ENCODE data around the gene SPAG17. TPM values are rescaled to one million over a fixed set of nuclear protein-coding genes. Genes with fewer than 3 reads are reported as not detected.

The SPAG17 gene
- total RNA-seq, 2 experiments from 2014 or later, result not detected

DNA sequence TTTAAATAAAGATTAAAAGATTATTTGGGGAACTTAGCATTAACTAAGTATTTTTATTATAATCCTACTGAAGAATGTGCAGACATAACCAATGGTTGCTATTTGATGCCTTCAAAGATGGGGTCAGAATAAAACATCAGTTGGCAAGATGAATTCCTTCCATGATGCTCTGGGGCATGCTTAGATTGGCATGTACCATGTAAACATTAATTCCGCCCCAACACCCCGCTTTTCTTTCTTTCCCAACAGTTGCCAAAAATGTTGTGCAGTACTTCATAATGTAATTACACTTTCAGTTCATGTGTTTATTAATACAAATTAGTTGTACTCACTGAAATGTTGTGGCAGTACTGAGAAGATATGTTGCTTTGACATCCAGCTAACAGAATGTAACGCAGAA, 82.6 kb downstream of the SPAG17 start:
- no peak overlapping the region for H3K4me2 ChIP-seq (ENCODE audit: low read length)
- no peak for TF ChIP-seq EZH2phosphoT487 (IDR thresholded peaks at IDR 0.05; ENCODE audit: borderline replicate concordance, low read depth, low read length)
- TF ChIP-seq, protein P1, sequence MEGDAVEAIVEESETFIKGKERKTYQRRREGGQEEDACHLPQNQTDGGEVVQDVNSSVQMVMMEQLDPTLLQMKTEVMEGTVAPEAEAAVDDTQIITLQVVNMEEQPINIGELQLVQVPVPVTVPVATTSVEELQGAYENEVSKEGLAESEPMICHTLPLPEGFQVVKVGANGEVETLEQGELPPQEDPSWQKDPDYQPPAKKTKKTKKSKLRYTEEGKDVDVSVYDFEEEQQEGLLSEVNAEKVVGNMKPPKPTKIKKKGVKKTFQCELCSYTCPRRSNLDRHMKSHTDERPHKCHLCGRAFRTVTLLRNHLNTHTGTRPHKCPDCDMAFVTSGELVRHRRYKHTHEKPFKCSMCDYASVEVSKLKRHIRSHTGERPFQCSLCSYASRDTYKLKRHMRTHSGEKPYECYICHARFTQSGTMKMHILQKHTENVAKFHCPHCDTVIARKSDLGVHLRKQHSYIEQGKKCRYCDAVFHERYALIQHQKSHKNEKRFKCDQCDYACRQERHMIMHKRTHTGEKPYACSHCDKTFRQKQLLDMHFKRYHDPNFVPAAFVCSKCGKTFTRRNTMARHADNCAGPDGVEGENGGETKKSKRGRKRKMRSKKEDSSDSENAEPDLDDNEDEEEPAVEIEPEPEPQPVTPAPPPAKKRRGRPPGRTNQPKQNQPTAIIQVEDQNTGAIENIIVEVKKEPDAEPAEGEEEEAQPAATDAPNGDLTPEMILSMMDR (conservative IDR thresholded peaks at IDR 0.05; ENCODE audit: low read length), result no peak
- H3K79me2 ChIP-seq (ENCODE audit: insufficient read depth, low read depth, low read length), result no peaks in the 10 kb centered on the region
- intact Hi-C loops (cut with micrococcal nuclease; ENCODE audit: unreplicated experiment), result no loop called here
- H3K36me3 ChIP-seq (ENCODE audit: insufficient read depth, low read length), result no peaks in the 10 kb centered on the region
- H3K4me3 ChIP-seq (ENCODE audit: low read depth, low read length, poor library complexity, severe bottlenecking), result no peak overlapping the region
- H4K20me1 ChIP-seq (ENCODE audit: insufficient read depth, low read length), result no peaks in the 10 kb centered on the region
- H2AFZ ChIP-seq (ENCODE audit: low read length), result no peak overlapping the region
- no peaks in the 10 kb centered on the region for H3K9me3 ChIP-seq (ENCODE audit: low read length)
- H3K4me1 ChIP-seq (ENCODE audit: insufficient read depth, low read length, poor library complexity, severe bottlenecking), result no peaks in the 10 kb centered on the region
- ChIA-PET CTCF (ENCODE audit: unreplicated experiment) (no interaction called here), POLR2A (no interaction called here)
- no peak overlapping the region for H3K27ac ChIP-seq (ENCODE audit: low read depth, low read length, poor library complexity, severe bottlenecking)
- DNase-seq (ENCODE audit: low spot score), result no peak
- H3K9me2 ChIP-seq (ENCODE audit: insufficient read depth, low read length), result no peaks in the 10 kb centered on the region
- BruUV-seq (replicated peaks), result no TSS peak

DNA sequence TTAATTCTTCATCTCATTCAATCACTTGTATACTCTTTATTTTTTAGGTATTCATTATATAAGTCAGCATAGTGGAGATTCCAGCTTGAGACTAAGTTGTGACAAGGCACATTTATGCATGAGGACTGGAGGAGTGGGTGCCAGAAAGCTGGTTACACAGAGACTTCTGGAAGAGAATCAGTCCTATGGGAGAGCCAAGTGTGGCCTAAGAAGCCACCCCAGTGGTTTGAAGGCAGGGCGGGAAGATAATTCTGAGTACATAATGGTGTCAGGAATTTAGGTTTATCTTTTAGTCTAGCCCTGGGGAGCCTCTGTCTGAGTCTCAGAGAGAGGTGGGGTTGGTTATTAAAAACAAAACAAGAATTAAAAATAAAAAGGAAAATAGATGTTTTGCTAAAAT, 83.0 kb downstream of the SPAG17 start:
- no peaks in the 10 kb centered on the region for H3K79me2 ChIP-seq (ENCODE audit: insufficient read depth, low read depth, low read length)
- no peaks in the 10 kb centered on the region for H3K9me2 ChIP-seq (ENCODE audit: insufficient read depth, low read length)
- H3K4me3 ChIP-seq (ENCODE audit: low read depth, low read length, poor library complexity, severe bottlenecking), result no peak overlapping the region
- no peak overlapping the region for H2AFZ ChIP-seq (ENCODE audit: low read length)
- no peak for DNase-seq (ENCODE audit: low spot score)
- no peak overlapping the region for H3K27ac ChIP-seq (ENCODE audit: low read depth, low read length, poor library complexity, severe bottlenecking)
- intact Hi-C loops (cut with micrococcal nuclease; ENCODE audit: unreplicated experiment), result no loop called here
- H3K9me3 ChIP-seq (ENCODE audit: low read length), result no peaks in the 10 kb centered on the region
- no peaks in the 10 kb centered on the region for H3K4me1 ChIP-seq (ENCODE audit: insufficient read depth, low read length, poor library complexity, severe bottlenecking)
- H3K36me3 ChIP-seq (ENCODE audit: insufficient read depth, low read length), result no peaks in the 10 kb centered on the region
- POLR2A ChIA-PET, result no interaction called here
- H4K20me1 ChIP-seq (ENCODE audit: insufficient read depth, low read length), result no peaks in the 10 kb centered on the region
- no peak for TF ChIP-seq EZH2phosphoT487 (IDR thresholded peaks at IDR 0.05; ENCODE audit: borderline replicate concordance, low read depth, low read length)
- TF ChIP-seq, protein P1 (conservative IDR thresholded peaks at IDR 0.05; ENCODE audit: low read length), result no peak
- CTCF ChIA-PET (ENCODE audit: unreplicated experiment), result no interaction called here
- BruUV-seq (replicated peaks), result no TSS peak
- H3K4me2 ChIP-seq (ENCODE audit: low read length), result no peak overlapping the region

GRCh38 chr1:118101515-118101844, 83.5 kb downstream of the SPAG17 start:
- BruUV-seq (replicated peaks), result no TSS peak
- Histone ChIP-seq H3K4me3 (ENCODE audit: low read depth, low read length, poor library complexity, severe bottlenecking) (no peak overlapping the region), H3K4me1 (ENCODE audit: insufficient read depth, low read length, poor library complexity, severe bottlenecking) (no peaks in the 10 kb centered on the region), H3K9me2 (ENCODE audit: insufficient read depth, low read length) (no peaks in the 10 kb centered on the region), H3K4me2 (ENCODE audit: low read length) (no peak overlapping the region), H3K9me3 (ENCODE audit: low read length) (no peaks in the 10 kb centered on the region), H3K79me2 (ENCODE audit: insufficient read depth, low read depth, low read length) (no peaks in the 10 kb centered on the region), H4K20me1 (ENCODE audit: insufficient read depth, low read length) (no peaks in the 10 kb centered on the region), H3K36me3 (ENCODE audit: insufficient read depth, low read length) (no peaks in the 10 kb centered on the region), H2AFZ (ENCODE audit: low read length) (no peak overlapping the region), H3K27ac (ENCODE audit: low read depth, low read length, poor library complexity, severe bottlenecking) (no peak overlapping the region)
- no peak for TF ChIP-seq EZH2phosphoT487 (IDR thresholded peaks at IDR 0.05; ENCODE audit: borderline replicate concordance, low read depth, low read length)
- TF ChIP-seq, protein P1 (conservative IDR thresholded peaks at IDR 0.05; ENCODE audit: low read length), result no peak
- ChIA-PET CTCF (ENCODE audit: unreplicated experiment) (no interaction called here), POLR2A (no interaction called here)
- intact Hi-C loops (cut with micrococcal nuclease; ENCODE audit: unreplicated experiment), result no loop called here
- DNase-seq (ENCODE audit: low spot score), result no peak

Data from OCI-LY7 (cell line).